IMR-90 (cell line): Measurements from ENCODE around the gene SAMD8. TPM values are rescaled to one million over a fixed set of nuclear protein-coding genes. Genes with fewer than 3 reads are reported as not detected.

Experiments used
- ATAC-seq: fragments of 200-7000 bp; cut with Tn5 transposase; 2 replicates; pipeline ENCODE4 v1.9.1; 2020; ENCODE audit warnings: low read depth, mild to moderate bottlenecking, moderate library complexity
- BruUV-seq: library from RNA; stranded (reverse); fragments of 400-500 nt; replicated peaks from 2 replicates; lab custom pipeline; 2021; lab: Mats Ljungman, UMichigan
- CTCF ChIA-PET: fragments of 300-600 bp; formaldehyde crosslinking; extraction: SDS; loops from one replicate; lab custom pipeline; 2021; ENCODE audit warnings: antibody characterized with exemption; lab: Yijun Ruan, JAX
- POLR2A ChIA-PET: fragments of 300-600 bp; sonication (Branson Sonifier 250); formaldehyde crosslinking; loops from one replicate; lab custom pipeline; 2022; ENCODE audit warnings: antibody characterized with exemption; ENCODE audit not compliant: unreplicated experiment; lab: Charles Lee
- DNase-seq: peaks from one replicate; pipeline ENCODE4 v3.0.0; 2013
- H2AFZ ChIP-seq: replicated peaks from 2 replicates; pipeline ENCODE3; 2013; ENCODE audit warnings: low read length, mild to moderate bottlenecking; ENCODE audit not compliant: poor library complexity
- H2AK5ac ChIP-seq: 2 replicates; pipeline ENCODE4 v1.6.1; 2013; ENCODE audit warnings: low read depth, low read length, inconsistent platforms
- H2AK9ac ChIP-seq: replicated peaks from 2 replicates; pipeline ENCODE3; 2013; ENCODE audit warnings: mild to moderate bottlenecking, low read depth, low read length, moderate library complexity; ENCODE audit not compliant: poor library complexity
- H2BK120ac ChIP-seq: 2 replicates; pipeline ENCODE4 v1.6.1; 2013; ENCODE audit warnings: low read depth, low read length, inconsistent platforms
- H2BK15ac ChIP-seq: 3 replicates; pipeline ENCODE4 v1.6.1; 2013; ENCODE audit warnings: low read depth, low read length, inconsistent platforms
- H2BK20ac ChIP-seq: 2 replicates; pipeline ENCODE4 v1.6.1; 2013; ENCODE audit warnings: low read depth, mild to moderate bottlenecking, inconsistent platforms, low read length, moderate library complexity
- H2BK5ac ChIP-seq: 2 replicates; pipeline ENCODE4 v1.6.1; 2013; ENCODE audit warnings: mild to moderate bottlenecking, low read depth, low read length, inconsistent platforms; ENCODE audit not compliant: poor library complexity, severe bottlenecking
- H3K14ac ChIP-seq: replicated peaks from 2 replicates; pipeline ENCODE4 v1.6.1; 2013; ENCODE audit warnings: low read depth, low read length, inconsistent platforms
- H3K18ac ChIP-seq: 2 replicates; pipeline ENCODE4 v1.6.1; 2013; ENCODE audit warnings: low read depth, low read length, control low read depth
- H3K23ac ChIP-seq: 2 replicates; pipeline ENCODE4 v1.6.1; 2013; ENCODE audit warnings: low read depth, low read length, inconsistent platforms
- H3K27ac ChIP-seq: 2 replicates; pipeline ENCODE4 v1.5.1; 2013; ENCODE audit warnings: mild to moderate bottlenecking, control low read depth, low read length; ENCODE audit not compliant: insufficient read depth
- H3K27me3 ChIP-seq: 2 replicates; pipeline ENCODE4 v1.6.1; 2013; ENCODE audit warnings: low read length; ENCODE audit not compliant: control insufficient read depth, insufficient read depth
- H3K36me3 ChIP-seq: 2 replicates; pipeline ENCODE4 v1.6.1; 2013; ENCODE audit warnings: low read length, mixed read lengths; ENCODE audit not compliant: control insufficient read depth, insufficient read depth
- H3K4ac ChIP-seq: 2 replicates; pipeline ENCODE4 v1.6.1; 2013; ENCODE audit warnings: low read depth, low read length, inconsistent platforms
- H3K4me1 ChIP-seq: 2 replicates; pipeline ENCODE4 v1.6.1; 2013; ENCODE audit warnings: low read length, mixed read lengths; ENCODE audit not compliant: control insufficient read depth, insufficient read depth
- H3K4me2 ChIP-seq: 2 replicates; pipeline ENCODE4 v1.6.1; 2013; ENCODE audit warnings: low read depth, mild to moderate bottlenecking, control low read depth, low read length, moderate library complexity
- H3K4me3 ChIP-seq: 2 replicates; pipeline ENCODE4 v1.5.1; 2013; ENCODE audit warnings: low read depth, mild to moderate bottlenecking, control low read depth, low read length, moderate library complexity; ENCODE audit not compliant: insufficient read depth
- H3K56ac ChIP-seq: 2 replicates; pipeline ENCODE4 v1.6.1; 2013; ENCODE audit warnings: low read length, inconsistent platforms; ENCODE audit not compliant: insufficient read depth; ENCODE audit errors: extremely low read depth
- H3K79me1 ChIP-seq, 2 experiments: 2 replicates each; pipeline ENCODE4 v1.6.1; 2013; ENCODE audit warnings: low read length in 2 of 2, inconsistent platforms in 1 of 2, low read depth in 1 of 2
- H3K9ac ChIP-seq: 2 replicates; pipeline ENCODE4 v1.6.1; 2013; ENCODE audit warnings: low read depth, low read length, control low read depth
- H3K9me1 ChIP-seq: 2 replicates; pipeline ENCODE4 v1.6.1; 2013; ENCODE audit warnings: low read length, inconsistent platforms; ENCODE audit not compliant: insufficient read depth
- H3K9me3 ChIP-seq: 2 replicates; pipeline ENCODE4 v1.6.1; 2013; ENCODE audit warnings: low read length; ENCODE audit not compliant: control insufficient read depth, insufficient read depth
- H4K20me1 ChIP-seq: 2 replicates; pipeline ENCODE4 v1.6.1; 2013; ENCODE audit warnings: low read length, inconsistent platforms; ENCODE audit not compliant: insufficient read depth
- H4K5ac ChIP-seq: 2 replicates; pipeline ENCODE4 v1.6.1; 2013; ENCODE audit warnings: mild to moderate bottlenecking, low read depth, low read length, control low read depth
- H4K8ac ChIP-seq, 2 experiments: 2 replicates each; pipeline ENCODE4 v1.6.1; 2013; ENCODE audit warnings: low read depth in 2 of 2, low read length in 2 of 2, control low read depth in 1 of 2, inconsistent platforms in 1 of 2
- H4K91ac ChIP-seq: 2 replicates; pipeline ENCODE4 v1.6.1; 2013; ENCODE audit warnings: low read depth, low read length, inconsistent platforms; ENCODE audit not compliant: insufficient read depth
- CTCF ChIP-seq: conservative IDR thresholded peaks from 2 replicates; pipeline ENCODE4 v1.5.1; 2012; ENCODE audit warnings: mild to moderate bottlenecking, low read depth, low read length, improper control_type of control experiment
- RCOR1 ChIP-seq: IDR thresholded peaks from 2 replicates; pipeline ENCODE4 v1.6.1; 2012; ENCODE audit warnings: mild to moderate bottlenecking, low read length, improper control_type of control experiment; ENCODE audit not compliant: insufficient replicate concordance
- WGBS, 2 experiments: methylation state at CpG; one replicate each; pipeline versions ENCODE4 v1.1.5 to v1.1.7; 2013; ENCODE audit warnings: missing lambda C conversion rate in 2 of 2; ENCODE audit not compliant: insufficient read length in 1 of 2; ENCODE audit errors: extremely low coverage in 2 of 2; 5-methylcytosine and 5-hydroxymethylcytosine counted together
- dilution Hi-C: fragments of 300-500 bp; cut with HindIII; formaldehyde crosslinking; loops from one replicate; pipeline ENCODE4 v1.14.3; 2018; ENCODE audit warnings: low sequenced_read_pairs; ENCODE audit not compliant: unreplicated experiment
- in situ Hi-C: fragments of 300-500 bp; cut with MboI; formaldehyde crosslinking; loops from 3 replicates; pipeline ENCODE4 v1.14.3; 2019; ENCODE audit warnings: low sequenced_read_pairs, inconsistent platforms, mixed read lengths
- intact Hi-C: fragments of 100-400 bp; cut with micrococcal nuclease; formaldehyde crosslinking; loops from 2 replicates; pipeline ENCODE4 v1.10.0; 2022
- polyA plus RNA-seq, 3 experiments: library from polyadenylated mRNA; depleted of rRNA; stranded (reverse); fragments of >200 nt; gene quantifications; 2 replicates each; pipeline ENCODE4 v1.2.3, GENCODE V29; 2012; ENCODE audit warnings: low replicate concordance in 1 of 3
- total RNA-seq: library from RNA; depleted of rRNA; stranded (reverse); fragments of >200 nt; gene quantifications from 2 replicates; pipeline ENCODE4 v1.2.3, GENCODE V29; 2012

Gene SAMD8
- total and polyA plus RNA-seq, 2 of the 4 experiments (the other 2 are of a cell fraction) = 10.1 to 28.7 TPM

GRCh38 chr10:75080554-75080953, 30.9 kb upstream of the SAMD8 start:
- Histone ChIP-seq H2BK20ac (no peak overlapping the region), H4K8ac (no peak overlapping the region), H3K27me3 (peaks cover 2% of the 10 kb centered on the region; the same call in 1 of the 2 replicates), H3K4ac (no peak overlapping the region), H2BK15ac (no peak overlapping the region), H2AK9ac (no peak overlapping the region), H3K9ac (no peak overlapping the region), H3K79me1 (no peaks in the 10 kb centered on the region), H4K91ac (no peak overlapping the region), H2AFZ (no peak overlapping the region), H3K9me1 (no peaks in the 10 kb centered on the region), H3K56ac (no peak overlapping the region), H3K4me3 (no peak overlapping the region), H3K4me1 (peaks cover 9% of the 10 kb centered on the region; the same call in 1 of the 2 replicates), H2BK5ac (no peak overlapping the region), H2AK5ac (no peak overlapping the region), H3K18ac (no peak overlapping the region), H3K14ac (no peak overlapping the region), H4K20me1 (no peaks in the 10 kb centered on the region), H4K5ac (no peak overlapping the region), H3K36me3 (no peaks in the 10 kb centered on the region), H3K23ac (no peak overlapping the region), H3K27ac (no peak overlapping the region), H3K4me2 (no peak overlapping the region), H3K9me3 (peaks cover 4% of the 10 kb centered on the region), H2BK120ac (no peak overlapping the region)
- POLR2A ChIA-PET = no interaction called here
- CTCF ChIA-PET = no interaction called here
- ATAC-seq = no peak
- dilution Hi-C loops (no loop called here), intact Hi-C loops (no loop called here), in situ Hi-C loops (no loop called here)
- WGBS, 2 experiments = 89% methylated on average over 4 of the region's 4 CpGs; no CpG with 5 or more reads in 1 of the 2 experiments
- no TSS peak for BruUV-seq
- no peak for DNase-seq
- TF ChIP-seq RCOR1 (no peak), CTCF (no peak)
